GM23338 (cell line): ENCODE measurements around the gene LLGL2. TPM values are rescaled to one million over a fixed set of nuclear protein-coding genes. Genes with fewer than 3 reads are reported as not detected.

Source experiments
- ATAC-seq: fragments of 200-7000 bp; cut with Tn5 transposase; 3 replicates; pipeline ENCODE4 v1.9.1; 2020
- DNase-seq: peaks from one replicate; pipeline ENCODE4 v3.0.0-alpha.2; 2015; ENCODE audit warnings: low spot score
- H2AFZ ChIP-seq: fragments of 200-600 bp; sonication (generic); 2 replicates; pipeline ENCODE4 v1.8.0; 2016; ENCODE audit warnings: antibody characterized with exemption, mild to moderate bottlenecking, moderate library complexity
- H3F3A ChIP-seq: fragments of 200-600 bp; sonication (generic); replicated peaks from 2 replicates; pipeline ENCODE4 v1.8.0; 2017; ENCODE audit warnings: antibody characterized with exemption, mixed run types, low read depth
- H3K27ac ChIP-seq: fragments of 200-600 bp; sonication (generic); 2 replicates; pipeline ENCODE4 v1.6.1; 2016; ENCODE audit warnings: low read depth
- H3K27me3 ChIP-seq: fragments of 200-600 bp; sonication (generic); 2 replicates; pipeline ENCODE4 v1.8.0; 2016; ENCODE audit warnings: mild to moderate bottlenecking, mixed run types, moderate library complexity; ENCODE audit not compliant: insufficient read depth
- H3K36me3 ChIP-seq: fragments of 200-600 bp; sonication (generic); 2 replicates; pipeline ENCODE4 v1.8.0; 2016; ENCODE audit warnings: mild to moderate bottlenecking; ENCODE audit not compliant: insufficient read depth
- H3K4me1 ChIP-seq: fragments of 200-600 bp; sonication (generic); 2 replicates; pipeline ENCODE4 v1.8.0; 2016; ENCODE audit warnings: mild to moderate bottlenecking, moderate library complexity; ENCODE audit not compliant: insufficient read depth
- H3K4me2 ChIP-seq: fragments of 200-600 bp; sonication (generic); 2 replicates; pipeline ENCODE4 v1.7.1; 2017; ENCODE audit warnings: mixed run types
- H3K4me3 ChIP-seq: fragments of 200-600 bp; sonication (generic); 2 replicates; pipeline ENCODE4 v1.6.1; 2016; ENCODE audit warnings: mixed run types
- H3K79me2 ChIP-seq: fragments of 200-600 bp; sonication (generic); replicated peaks from 2 replicates; pipeline ENCODE4 v1.8.0; 2017; ENCODE audit warnings: mild to moderate bottlenecking; ENCODE audit not compliant: insufficient read depth
- H3K9me2 ChIP-seq: fragments of 200-600 bp; sonication (generic); 2 replicates; pipeline ENCODE4 v1.8.0; 2017; ENCODE audit not compliant: insufficient read depth
- H4K20me1 ChIP-seq: fragments of 200-600 bp; sonication (generic); replicated peaks from 2 replicates; pipeline ENCODE4 v1.8.0; 2017; ENCODE audit warnings: mild to moderate bottlenecking; ENCODE audit not compliant: insufficient read depth
- H3K27ac Mint-ChIP-seq: 2 replicates; pipeline ENCODE4 v1.8.0; 2020; ENCODE audit warnings: inconsistent platforms, mild to moderate bottlenecking, moderate library complexity, mixed read lengths
- H3K27me3 Mint-ChIP-seq: 3 replicates; pipeline ENCODE4 v1.8.0; 2022; ENCODE audit warnings: low read depth, mild to moderate bottlenecking, moderate library complexity, mixed read lengths, inconsistent platforms; ENCODE audit not compliant: insufficient read depth, poor library complexity
- H3K36me3 Mint-ChIP-seq: 3 replicates; pipeline ENCODE4 v1.8.0; 2021; ENCODE audit warnings: low read depth, mild to moderate bottlenecking, inconsistent platforms, moderate library complexity, mixed read lengths
- H3K4me1 Mint-ChIP-seq: 3 replicates; pipeline ENCODE4 v1.8.0; 2020; ENCODE audit warnings: mild to moderate bottlenecking, inconsistent platforms, mixed read lengths
- H3K4me3 Mint-ChIP-seq: 3 replicates; pipeline ENCODE4 v1.8.0; 2021; ENCODE audit warnings: moderate library complexity, mild to moderate bottlenecking, inconsistent platforms, mixed read lengths
- H3K9me3 Mint-ChIP-seq: 3 replicates; pipeline ENCODE4 v1.8.0; 2020; ENCODE audit warnings: moderate library complexity, mild to moderate bottlenecking, inconsistent platforms, mixed read lengths
- CREB1 ChIP-seq: fragments of 250-450 bp; sonication (Bioruptor Pico); IDR thresholded peaks from 2 replicates; pipeline ENCODE4 v1.5.0; 2020; ENCODE audit warnings: low read depth, mild to moderate bottlenecking, moderate library complexity
- CTCF ChIP-seq, 2 experiments: fragments of 200-600 bp in 1 of 2; sonication (generic) in 1 of 2; conservative IDR thresholded peaks; 2 replicates each; pipeline versions ENCODE4 v1.5.1 to v1.6.1; 2016 to 2017; ENCODE audit warnings: antibody characterized with exemption in 2 of 2, low read depth in 2 of 2, mild to moderate bottlenecking in 2 of 2, moderate library complexity in 1 of 2
- ETS1 ChIP-seq: IDR thresholded peaks from 2 replicates; pipeline ENCODE4 v1.6.1; 2016; ENCODE audit warnings: antibody characterized with exemption
- EZH2 ChIP-seq: fragments of 200-600 bp; sonication (generic); IDR thresholded peaks from one replicate; pipeline ENCODE4 v1.8.0; 2017; ENCODE audit warnings: antibody characterized with exemption, mild to moderate bottlenecking, low read depth; ENCODE audit not compliant: unreplicated experiment
- JUNB ChIP-seq: IDR thresholded peaks from one replicate; pipeline ENCODE4 v1.6.1; 2016; ENCODE audit warnings: antibody characterized with exemption; ENCODE audit not compliant: unreplicated experiment
- REST ChIP-seq: IDR thresholded peaks from one replicate; pipeline ENCODE4 v1.6.1; 2018; ENCODE audit warnings: antibody characterized with exemption; ENCODE audit not compliant: unreplicated experiment
- polyA plus RNA-seq: library from polyadenylated mRNA; unstranded; fragments of >200 nt; fragmentation: Nextera tagmentation; extraction: Ambion mirVana; gene quantifications from 2 replicates; pipeline ENCODE4 v1.2.1, GENCODE V29; 2016
- total RNA-seq: library from RNA; depleted of rRNA; stranded (reverse); fragments of >200 nt; shearing (Covaris generic); gene quantifications from 2 replicates; pipeline ENCODE4 v1.2.3, GENCODE V29; 2014

The LLGL2 gene
- total and polyA plus RNA-seq, 2 experiments from 2014 or later = 62.5 to 78.5 TPM

GRCh38 chr17:75511270-75511609, 14.3 kb upstream of the LLGL2 start (continued):
- TF ChIP-seq REST = no peak
- TF ChIP-seq EZH2 = no peak
- no peak for TF ChIP-seq CTCF (conservative IDR thresholded peaks at IDR 0.05; ENCODE audit: low read depth in 2 of 2)
- TF ChIP-seq ETS1 = no peak
- TF ChIP-seq CREB1 = no peak

GRCh38 chr17:75511610-75512575, 13.6 kb upstream of the LLGL2 start:
- no peaks in the 10 kb centered on the region for H3F3A ChIP-seq
- no peak overlapping the region for H3K4me3 ChIP-seq
- no peaks in the 10 kb centered on the region for H3K9me3 Mint-ChIP-seq
- H3K27ac ChIP-seq = no peak overlapping the region
- no peaks in the 10 kb centered on the region for H3K27me3 ChIP-seq
- no peak overlapping the region for H2AFZ ChIP-seq
- ATAC-seq = no peak
- no peak overlapping the region for H3K4me3 Mint-ChIP-seq
- no peak for DNase-seq
- no peak overlapping the region for H3K27ac Mint-ChIP-seq
- H4K20me1 ChIP-seq = no peaks in the 10 kb centered on the region; the same call in 1 of the 2 replicates
- no peaks in the 10 kb centered on the region for H3K36me3 ChIP-seq
- H3K4me2 ChIP-seq = no peak overlapping the region
- H3K27me3 Mint-ChIP-seq = peaks cover 6% of the 10 kb centered on the region
- peaks cover 7% of the 10 kb centered on the region for H3K36me3 Mint-ChIP-seq
- no peaks in the 10 kb centered on the region for H3K4me1 ChIP-seq
- no peaks in the 10 kb centered on the region for H3K9me2 ChIP-seq
- peaks cover 9% of the 10 kb centered on the region; the same call in 2 of the 3 replicates for H3K4me1 Mint-ChIP-seq
- no peak for TF ChIP-seq JUNB
- H3K79me2 ChIP-seq = peaks cover 24% of the 10 kb centered on the region
